ENCODE data around the gene PYHIN1. TPM values are rescaled to one million over a fixed set of nuclear protein-coding genes. Genes with fewer than 3 reads are reported as not detected.

The PYHIN1 gene
- total RNA-seq, 3 donors from 2014 or later, result 2.5 to 2.9 (median 2.6) TPM

DNA sequence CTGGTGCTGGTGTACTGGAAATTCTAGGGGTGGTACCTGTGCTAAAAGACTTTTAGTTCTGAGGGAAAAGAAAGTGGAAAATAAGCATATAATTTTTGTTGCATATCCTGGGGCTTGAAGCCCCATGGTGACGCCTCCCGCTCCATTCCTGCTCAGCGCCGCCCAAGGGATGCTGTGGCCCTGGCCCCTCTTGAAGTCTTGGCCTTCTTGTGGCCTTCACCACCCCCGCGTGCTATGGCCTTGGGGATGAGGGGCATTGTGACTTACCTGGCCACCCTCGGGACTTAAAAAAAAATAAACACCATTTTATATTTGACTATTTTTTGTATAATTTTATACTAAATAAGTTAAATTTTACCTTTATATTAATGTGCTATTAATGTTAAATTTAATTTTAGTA is 93.7 kb downstream of the PYHIN1 start:
- no peaks in the 10 kb centered on the region for H3K36me3 ChIP-seq
- no peaks in the 10 kb centered on the region for H3K4me1 ChIP-seq
- H3K9me3 ChIP-seq, result peaks cover 0 to 4% of the 10 kb centered on the region in 2 donors
- no peak overlapping the region for H3K27ac ChIP-seq
- no peak for DNase-seq (ENCODE audit: low spot score in 2 of 2)
- no peak overlapping the region for H3K4me3 ChIP-seq
- TF ChIP-seq, protein P1, sequence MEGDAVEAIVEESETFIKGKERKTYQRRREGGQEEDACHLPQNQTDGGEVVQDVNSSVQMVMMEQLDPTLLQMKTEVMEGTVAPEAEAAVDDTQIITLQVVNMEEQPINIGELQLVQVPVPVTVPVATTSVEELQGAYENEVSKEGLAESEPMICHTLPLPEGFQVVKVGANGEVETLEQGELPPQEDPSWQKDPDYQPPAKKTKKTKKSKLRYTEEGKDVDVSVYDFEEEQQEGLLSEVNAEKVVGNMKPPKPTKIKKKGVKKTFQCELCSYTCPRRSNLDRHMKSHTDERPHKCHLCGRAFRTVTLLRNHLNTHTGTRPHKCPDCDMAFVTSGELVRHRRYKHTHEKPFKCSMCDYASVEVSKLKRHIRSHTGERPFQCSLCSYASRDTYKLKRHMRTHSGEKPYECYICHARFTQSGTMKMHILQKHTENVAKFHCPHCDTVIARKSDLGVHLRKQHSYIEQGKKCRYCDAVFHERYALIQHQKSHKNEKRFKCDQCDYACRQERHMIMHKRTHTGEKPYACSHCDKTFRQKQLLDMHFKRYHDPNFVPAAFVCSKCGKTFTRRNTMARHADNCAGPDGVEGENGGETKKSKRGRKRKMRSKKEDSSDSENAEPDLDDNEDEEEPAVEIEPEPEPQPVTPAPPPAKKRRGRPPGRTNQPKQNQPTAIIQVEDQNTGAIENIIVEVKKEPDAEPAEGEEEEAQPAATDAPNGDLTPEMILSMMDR (IDR thresholded peaks at IDR 0.05), result no peak
- no peak for TF ChIP-seq POLR2A (IDR thresholded peaks at IDR 0.05)
- TF ChIP-seq POLR2AphosphoS5 (IDR thresholded peaks at IDR 0.05), result no peak
- H3K27me3 ChIP-seq, result no peaks in the 10 kb centered on the region
- intact Hi-C loops (cut with DNase I; ENCODE audit: low total_unique reads), result no loop called here

Other genes with a start within 250 kb of the PYHIN1 start
- gene SPTA1, start 244.8 kb upstream of the PYHIN1 start, total RNA-seq, result under 1 TPM; under 0.01 to 0.33 (median 0.15) TPM
- not detected for gene OR6K2, start 230.9 kb upstream of the PYHIN1 start, total RNA-seq
- gene OR6K3, start 210.8 kb upstream of the PYHIN1 start, total RNA-seq, result not detected
- gene OR6K6, start 176.8 kb upstream of the PYHIN1 start, total RNA-seq, result not detected
- gene OR6N1, start 159.4 kb upstream of the PYHIN1 start, total RNA-seq, result not detected
- gene OR6N2, start 150.3 kb upstream of the PYHIN1 start, total RNA-seq, result not detected
- gene MNDA, start 100.2 kb upstream of the PYHIN1 start, total RNA-seq, result 1 to 10 TPM; 4.6 to 6.9 (median 5.3) TPM
- 100 to 1,000 TPM in 2 of 3 donors, 10 to 100 TPM in 1; 96.2 to 132 (median 109) TPM for gene IFI16, start 78.4 kb downstream of the PYHIN1 start, total RNA-seq
- gene AIM2, start 145.2 kb downstream of the PYHIN1 start, total RNA-seq, result 1 to 10 TPM in 1 of 3 donors, under 1 TPM in 2; 0.32 to 1.6 (median 0.73) TPM
- gene CADM3, start 240.1 kb downstream of the PYHIN1 start, total RNA-seq, result 10 to 100 TPM in 2 of 3 donors, 1 to 10 TPM in 1; 5.2 to 22.6 (median 15.2) TPM